K562 (cell line): ENCODE measurements around the gene KCNK4. TPM values are rescaled to one million over a fixed set of nuclear protein-coding genes. Genes with fewer than 3 reads are reported as not detected.

Source experiments
- KLF6 ChIP-seq: fragments of 250-450 bp; sonication (Bioruptor Pico); IDR thresholded peaks from 2 replicates; pipeline ENCODE4 v1.4.0; 2020; ENCODE audit warnings: mild to moderate bottlenecking, moderate library complexity, borderline replicate concordance
- SRSF1 ChIP-seq: fragments of 200-400 bp; formaldehyde crosslinking; IDR thresholded peaks from 2 replicates; pipeline ENCODE4 v1.6.1; 2017; ENCODE audit warnings: mild to moderate bottlenecking, low read depth, low read length, moderate library complexity
- polyA plus RNA-seq, 8 experiments: library from polyadenylated mRNA; depleted of rRNA in 4 of 8; stranded (reverse) in 5 of 8; unstranded in 3 of 8; fragments of >200 nt; fragmentation: Nextera tagmentation in 2 of 8; fragmentation: Illumina TruSeq in 1 of 8; extraction: Ambion mirVana in 2 of 8; extraction: Trizol in 1 of 8; gene quantifications; 2 replicates each; pipeline versions ENCODE4 v1.2.1 to v1.2.3, GENCODE V29; 2011 to 2014; ENCODE audit warnings: inconsistent platforms in 1 of 8, missing spikeins in 1 of 8
- total RNA-seq, 7 experiments: library from RNA; depleted of rRNA in 6 of 7; stranded (reverse); fragments of >200 nt in 6 of 7; fragmentation: Illumina TruSeq in 2 of 7; extraction: Trizol in 2 of 7; gene quantifications; 2 replicates each; pipeline versions ENCODE4 v1.2.1 to v1.2.3, GENCODE V29; 2011 to 2021; ENCODE audit warnings: low replicate concordance in 1 of 7
- TF ChIP-seq, protein P1 (sequence below): fragments of 250-450 bp; sonication (Bioruptor Pico); IDR thresholded peaks from 2 replicates; pipeline ENCODE4 v1.4.0; 2020

KCNK4 gene
- total and polyA plus RNA-seq, 9 of the 15 experiments (the other 6 are each of a cell fraction or from before 2014, with no cell fraction given) = not detected

- TF ChIP-seq, protein P1, sequence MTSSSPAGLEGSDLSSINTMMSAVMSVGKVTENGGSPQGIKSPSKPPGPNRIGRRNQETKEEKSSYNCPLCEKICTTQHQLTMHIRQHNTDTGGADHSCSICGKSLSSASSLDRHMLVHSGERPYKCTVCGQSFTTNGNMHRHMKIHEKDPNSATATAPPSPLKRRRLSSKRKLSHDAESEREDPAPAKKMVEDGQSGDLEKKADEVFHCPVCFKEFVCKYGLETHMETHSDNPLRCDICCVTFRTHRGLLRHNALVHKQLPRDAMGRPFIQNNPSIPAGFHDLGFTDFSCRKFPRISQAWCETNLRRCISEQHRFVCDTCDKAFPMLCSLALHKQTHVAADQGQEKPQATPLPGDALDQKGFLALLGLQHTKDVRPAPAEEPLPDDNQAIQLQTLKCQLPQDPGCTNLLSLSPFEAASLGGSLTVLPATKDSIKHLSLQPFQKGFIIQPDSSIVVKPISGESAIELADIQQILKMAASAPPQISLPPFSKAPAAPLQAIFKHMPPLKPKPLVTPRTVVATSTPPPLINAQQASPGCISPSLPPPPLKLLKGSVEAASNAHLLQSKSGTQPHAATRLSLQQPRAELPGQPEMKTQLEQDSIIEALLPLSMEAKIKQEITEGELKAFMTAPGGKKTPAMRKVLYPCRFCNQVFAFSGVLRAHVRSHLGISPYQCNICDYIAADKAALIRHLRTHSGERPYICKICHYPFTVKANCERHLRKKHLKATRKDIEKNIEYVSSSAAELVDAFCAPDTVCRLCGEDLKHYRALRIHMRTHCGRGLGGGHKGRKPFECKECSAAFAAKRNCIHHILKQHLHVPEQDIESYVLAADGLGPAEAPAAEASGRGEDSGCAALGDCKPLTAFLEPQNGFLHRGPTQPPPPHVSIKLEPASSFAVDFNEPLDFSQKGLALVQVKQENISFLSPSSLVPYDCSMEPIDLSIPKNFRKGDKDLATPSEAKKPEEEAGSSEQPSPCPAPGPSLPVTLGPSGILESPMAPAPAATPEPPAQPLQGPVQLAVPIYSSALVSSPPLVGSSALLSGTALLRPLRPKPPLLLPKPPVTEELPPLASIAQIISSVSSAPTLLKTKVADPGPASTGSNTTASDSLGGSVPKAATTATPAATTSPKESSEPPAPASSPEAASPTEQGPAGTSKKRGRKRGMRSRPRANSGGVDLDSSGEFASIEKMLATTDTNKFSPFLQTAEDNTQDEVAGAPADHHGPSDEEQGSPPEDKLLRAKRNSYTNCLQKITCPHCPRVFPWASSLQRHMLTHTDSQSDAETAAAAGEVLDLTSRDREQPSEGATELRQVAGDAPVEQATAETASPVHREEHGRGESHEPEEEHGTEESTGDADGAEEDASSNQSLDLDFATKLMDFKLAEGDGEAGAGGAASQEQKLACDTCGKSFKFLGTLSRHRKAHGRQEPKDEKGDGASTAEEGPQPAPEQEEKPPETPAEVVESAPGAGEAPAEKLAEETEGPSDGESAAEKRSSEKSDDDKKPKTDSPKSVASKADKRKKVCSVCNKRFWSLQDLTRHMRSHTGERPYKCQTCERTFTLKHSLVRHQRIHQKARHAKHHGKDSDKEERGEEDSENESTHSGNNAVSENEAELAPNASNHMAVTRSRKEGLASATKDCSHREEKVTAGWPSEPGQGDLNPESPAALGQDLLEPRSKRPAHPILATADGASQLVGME (CRISPR knock-in tag) = no peak
- TF ChIP-seq SRSF1 (no peak), KLF6 (CRISPR knock-in tag) (no peak)
- TF ChIP-seq, all 486 proteins: peak for 5
Observed at GRCh38 chr11:64342869-64343745, 52.0 kb downstream of the KCNK4 start (continued).
